Stimulated activated CD8-positive, alpha-beta memory T cell treated with anti-CD3 and anti-CD28 coated beads, Interleukin-15, amount 100 ng/mL, for 4 hours (primary cell): Measurements from ENCODE around the gene NELFB.

Experiments used
- DNase-seq, 2 donors: peaks; one replicate each; pipeline ENCODE4 v3.0.0-alpha.2; 2020; ENCODE audit warnings: low read depth in 2 of 2

The NELFB gene

GRCh38 chr9:137254624-137255447, at the start of gene NELFB:
TSS of gene NELFB (plus strand) at chr9:137255327.
- peak; percentile 86 to 94 for DNase-seq

GRCh38 chr9:137206602-137207001, 48.5 kb upstream of the NELFB start:
- DNase-seq = no peak

- no peak for DNase-seq
Observed at GRCh38 chr9:137211532-137211931, 43.6 kb upstream of the NELFB start.

GRCh38 chr9:137212520-137212919, 42.6 kb upstream of the NELFB start:
- DNase-seq = no peak

GRCh38 chr9:137213160-137214060, 41.7 kb upstream of the NELFB start:
- no peak for DNase-seq

GRCh38 chr9:137214620-137215019, 40.5 kb upstream of the NELFB start:
- DNase-seq = no peak

GRCh38 chr9:137215196-137215986, 39.7 kb upstream of the NELFB start:
- DNase-seq = no peak

GRCh38 chr9:137216188-137216965, 38.8 kb upstream of the NELFB start:
- DNase-seq = no peak

GRCh38 chr9:137217276-137218211, 37.6 kb upstream of the NELFB start:
- no peak for DNase-seq

GRCh38 chr9:137218212-137218753, 36.8 kb upstream of the NELFB start:
- DNase-seq = no peak

- DNase-seq = no peak
Observed at GRCh38 chr9:137218754-137219271, 36.3 kb upstream of the NELFB start.

- no peak for DNase-seq
Observed at GRCh38 chr9:137219757-137220316, 35.3 kb upstream of the NELFB start.

- no peak for DNase-seq
Observed at GRCh38 chr9:137220317-137221094, 34.6 kb upstream of the NELFB start.

- no peak for DNase-seq
Observed at GRCh38 chr9:137221095-137221505, 34.0 kb upstream of the NELFB start.

- DNase-seq = no peak
Observed at GRCh38 chr9:137221506-137222111, 33.5 kb upstream of the NELFB start.

GRCh38 chr9:137222190-137223077, 32.7 kb upstream of the NELFB start, which contains the start of gene RNF208:
TSS of gene RNF208 (minus strand) at chr9:137222240. CDS start at chr9:137221212, 1,028 bp downstream.
- no peak for DNase-seq
